ENCODE results near the gene EYA2. TPM values are rescaled to one million over a fixed set of nuclear protein-coding genes. Genes with fewer than 3 reads are reported as not detected.
A peak's percentile ranks its signal among the peaks of the same experiment; 100 is the strongest.
"Not testable (repeated sequence)": the region's sequence is repeated elsewhere in the genome, so short reads cannot be mapped to it uniquely, and the experiment has no call there.

Gene EYA2
- total RNA-seq, 2 experiments from 2014 or later = not detected

DNA sequence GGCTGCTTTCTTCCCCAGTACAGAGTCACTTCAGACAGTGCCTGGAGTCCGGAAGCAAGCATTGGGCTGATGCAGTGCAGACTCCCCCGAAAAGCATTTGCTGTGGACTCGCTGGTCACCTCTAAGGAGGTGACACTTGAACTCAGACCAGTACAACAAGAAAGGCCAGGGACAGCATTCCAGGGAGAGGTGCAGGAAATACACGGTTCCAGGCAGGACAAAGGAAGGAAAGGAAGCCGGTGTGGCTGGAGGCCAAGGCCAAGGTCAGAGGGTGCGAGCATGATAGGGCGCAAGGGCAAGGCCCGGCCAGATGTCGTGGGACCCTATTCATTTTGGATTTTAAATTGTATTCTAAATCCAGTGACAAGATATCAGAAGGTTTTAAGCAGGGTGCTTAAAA is 300.9 kb downstream of the EYA2 start:
- Mint-ChIP-seq H3K4me1 (peaks cover 8% of the 10 kb centered on the region), H3K27me3 (peaks cover 7% of the 10 kb centered on the region), H3K27ac (no peak overlapping the region), H3K36me3 (no peaks in the 10 kb centered on the region), H3K9me3 (no peaks in the 10 kb centered on the region), H3K4me3 (no peak overlapping the region)
- no peak for DNase-seq

DNA sequence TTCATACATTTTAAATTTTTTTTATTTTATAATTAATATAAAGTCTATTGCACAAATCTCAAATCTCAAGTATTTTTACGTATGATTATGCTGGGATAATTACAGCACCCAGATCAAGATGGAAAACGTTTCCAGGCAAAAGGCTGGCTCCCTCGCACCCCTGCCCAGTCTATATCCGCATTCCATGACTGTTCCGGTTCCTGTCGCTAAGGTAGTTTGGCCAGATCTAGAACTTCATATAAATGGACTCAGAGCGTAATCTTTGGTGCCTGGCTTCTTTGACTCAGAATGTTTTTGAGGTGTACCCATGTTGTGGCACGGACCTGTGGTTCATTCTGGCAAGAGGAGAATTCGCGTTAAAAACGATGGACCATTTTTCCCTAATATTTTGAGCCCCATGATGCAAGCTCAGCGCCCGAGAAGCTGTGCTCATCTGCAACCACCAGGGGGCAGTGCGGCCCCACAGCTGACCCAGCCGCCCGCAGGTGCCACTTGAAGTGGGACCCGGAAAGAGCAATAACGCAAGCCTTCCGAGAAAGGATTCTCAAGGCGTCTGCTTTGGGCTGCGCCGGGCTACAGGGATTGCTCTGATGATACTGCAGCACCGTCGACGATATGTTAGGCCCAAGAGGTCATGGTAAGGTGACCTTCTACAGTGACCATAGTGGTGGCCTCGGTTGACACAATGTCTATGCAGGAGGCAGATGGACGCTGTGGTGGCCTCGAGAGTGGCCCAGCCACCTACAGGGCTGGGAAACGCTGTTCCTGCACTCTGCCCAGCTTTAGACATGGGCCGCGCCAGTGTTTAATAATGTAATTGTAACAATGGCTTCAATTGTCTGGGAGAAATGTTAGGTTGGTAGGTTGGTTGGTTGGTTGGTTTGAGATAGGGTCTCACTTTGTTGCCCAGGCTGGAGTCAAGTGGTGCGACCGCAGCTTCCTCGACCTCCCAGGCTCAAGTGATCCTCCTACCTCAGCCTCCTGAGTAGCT is 301.7 kb downstream of the EYA2 start:
- DNase-seq = peak; percentile 80
- H3K4me3 Mint-ChIP-seq = no peak overlapping the region
- H3K36me3 Mint-ChIP-seq = no peaks in the 10 kb centered on the region
- H3K9me3 Mint-ChIP-seq = no peaks in the 10 kb centered on the region
- H3K27ac Mint-ChIP-seq = no peak overlapping the region
- peaks cover 7% of the 10 kb centered on the region for H3K27me3 Mint-ChIP-seq
- peaks cover 8% of the 10 kb centered on the region for H3K4me1 Mint-ChIP-seq

DNA sequence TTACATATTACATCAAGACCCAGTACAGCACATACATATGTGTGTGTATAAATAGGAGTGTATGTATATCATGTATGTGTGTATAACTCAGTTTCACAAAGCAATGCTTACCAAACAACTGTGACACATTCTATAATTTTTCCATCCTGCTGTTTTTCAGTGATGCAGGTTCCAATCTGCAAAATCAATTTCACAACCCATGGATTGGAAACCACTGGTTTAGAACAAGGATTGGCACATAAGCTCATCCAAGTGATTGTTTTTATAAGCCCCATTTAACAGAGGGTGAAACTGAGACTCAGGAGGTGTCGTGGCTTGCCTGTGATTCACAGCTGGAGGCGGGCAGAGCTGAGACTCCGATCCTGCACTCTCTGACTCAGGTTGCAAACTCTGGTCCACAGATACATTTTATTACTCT is 303.6 kb downstream of the EYA2 start:
- Mint-ChIP-seq H3K27ac (no peak overlapping the region), H3K9me3 (no peaks in the 10 kb centered on the region), H3K36me3 (no peaks in the 10 kb centered on the region), H3K4me3 (no peak overlapping the region), H3K27me3 (peaks cover 3% of the 10 kb centered on the region), H3K4me1 (peaks cover 8% of the 10 kb centered on the region)
- peak; percentile 19 for DNase-seq

DNA sequence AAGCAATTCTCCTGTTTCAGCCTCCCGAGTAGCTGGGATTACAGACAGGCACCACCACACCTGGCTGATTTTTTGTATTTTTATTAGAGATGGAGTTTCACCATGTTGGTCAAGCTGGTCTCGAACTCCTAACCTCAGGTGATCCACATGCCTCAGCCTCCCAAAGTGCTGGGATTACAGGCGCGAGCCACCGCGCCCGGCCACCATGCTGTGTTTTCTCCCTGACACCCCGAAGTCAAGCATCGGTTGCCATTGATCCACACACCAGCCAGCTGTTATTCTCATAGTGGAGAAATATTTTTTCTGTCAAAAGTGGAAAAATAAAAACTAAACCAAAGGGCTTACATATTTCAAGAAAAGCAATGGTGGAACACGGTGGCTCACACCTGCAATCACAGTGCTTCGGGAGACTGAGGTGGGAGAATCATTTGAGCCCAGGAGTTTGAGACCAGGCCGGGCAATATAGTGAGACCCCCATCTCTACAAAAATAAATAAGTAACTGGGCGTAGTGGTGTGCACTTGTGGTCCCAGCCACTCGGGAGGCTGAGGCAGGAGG is 304.4 kb downstream of the EYA2 start:
- Mint-ChIP-seq H3K36me3 (no peaks in the 10 kb centered on the region), H3K9me3 (no peaks in the 10 kb centered on the region), H3K4me3 (no peak overlapping the region), H3K27me3 (peaks cover 3% of the 10 kb centered on the region), H3K4me1 (peaks cover 8% of the 10 kb centered on the region), H3K27ac (no peak overlapping the region)
- DNase-seq = no peak

DNA sequence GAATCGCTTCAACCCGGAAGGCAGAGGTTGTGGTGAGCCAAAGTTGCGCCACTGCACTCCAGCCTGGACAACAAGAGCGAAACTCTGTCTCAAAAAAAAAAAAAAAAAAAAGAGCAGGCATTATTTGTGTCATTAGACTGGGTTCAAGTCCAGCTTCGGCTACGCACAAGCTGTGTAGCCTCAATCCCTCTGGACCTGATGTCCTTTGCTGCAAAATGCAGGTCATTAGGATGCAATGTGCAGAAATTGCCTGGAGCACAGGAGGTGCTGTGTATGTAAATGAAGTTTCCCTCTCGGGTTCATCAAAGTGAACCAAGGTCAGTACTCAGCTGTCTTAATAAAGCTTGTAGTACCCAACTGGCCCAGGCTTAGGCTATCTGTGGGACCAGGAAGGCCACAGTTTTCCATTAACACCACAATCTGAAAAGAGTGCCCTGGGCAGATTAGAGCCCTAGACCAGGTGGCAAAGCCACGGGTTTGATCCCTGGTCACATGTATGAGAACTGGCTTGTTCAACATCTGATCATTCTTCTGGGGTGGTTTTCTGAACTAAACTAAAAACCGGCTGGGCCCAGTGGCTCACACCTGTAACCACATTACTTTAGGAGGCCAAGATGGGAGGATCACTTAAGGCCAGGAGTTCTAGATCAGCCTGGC is 306.6 kb downstream of the EYA2 start:
- H3K27ac Mint-ChIP-seq = no peak overlapping the region
- no peaks in the 10 kb centered on the region for H3K36me3 Mint-ChIP-seq
- H3K4me1 Mint-ChIP-seq = peaks cover 13% of the 10 kb centered on the region
- no peaks in the 10 kb centered on the region for H3K27me3 Mint-ChIP-seq
- H3K4me3 Mint-ChIP-seq = no peak overlapping the region
- no peak for DNase-seq
- H3K9me3 Mint-ChIP-seq = no peaks in the 10 kb centered on the region

DNA sequence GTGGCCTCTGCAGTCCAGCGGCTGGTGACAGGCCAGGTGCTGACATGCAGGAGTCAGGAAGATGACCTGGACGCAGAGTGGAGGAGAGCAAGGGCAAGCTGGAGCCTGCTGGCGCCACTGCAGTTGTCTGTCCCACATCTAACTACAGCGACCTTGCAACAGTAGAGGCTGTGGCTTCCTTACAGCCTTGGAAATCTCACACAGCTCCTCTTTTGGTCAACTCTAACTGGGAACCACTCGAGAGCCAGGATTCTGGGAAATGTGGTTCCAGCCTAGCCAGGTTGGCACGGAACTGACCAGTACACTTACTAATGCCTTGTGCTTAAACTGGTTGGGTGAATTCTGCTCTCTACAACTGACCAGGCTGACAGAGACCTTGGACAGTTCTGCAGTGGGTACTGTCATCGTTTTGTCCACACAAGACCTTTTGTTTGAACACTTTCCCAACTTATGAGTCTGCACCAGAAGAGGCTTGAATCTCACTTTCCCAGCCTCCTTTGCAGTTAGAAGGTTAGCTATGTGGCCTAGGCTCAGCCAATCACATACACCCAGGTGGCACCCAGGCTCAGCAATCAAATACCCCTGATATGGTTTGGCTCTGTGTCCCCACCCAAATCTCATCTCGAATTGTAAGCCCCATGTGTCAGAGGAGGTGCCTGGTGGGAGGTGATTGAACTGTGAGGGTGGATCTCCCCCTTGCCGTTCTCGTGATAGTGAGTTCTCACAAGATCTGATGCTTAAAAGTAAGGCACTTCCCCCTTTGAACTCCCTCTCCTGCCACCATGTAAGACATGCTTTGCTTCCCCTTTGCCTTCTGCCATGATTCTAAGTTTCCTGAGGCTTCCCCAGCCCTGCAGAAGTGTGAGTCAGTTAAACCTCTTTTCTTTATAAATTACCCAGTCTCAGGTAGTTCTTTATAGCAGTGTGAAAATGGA is 308.4 kb downstream of the EYA2 start:
- Mint-ChIP-seq H3K4me1 (peaks cover 11% of the 10 kb centered on the region), H3K27me3 (no peaks in the 10 kb centered on the region), H3K9me3 (no peaks in the 10 kb centered on the region), H3K27ac (no peak overlapping the region), H3K4me3 (no peak overlapping the region), H3K36me3 (peaks cover 3% of the 10 kb centered on the region)
- DNase-seq = no peak

DNA sequence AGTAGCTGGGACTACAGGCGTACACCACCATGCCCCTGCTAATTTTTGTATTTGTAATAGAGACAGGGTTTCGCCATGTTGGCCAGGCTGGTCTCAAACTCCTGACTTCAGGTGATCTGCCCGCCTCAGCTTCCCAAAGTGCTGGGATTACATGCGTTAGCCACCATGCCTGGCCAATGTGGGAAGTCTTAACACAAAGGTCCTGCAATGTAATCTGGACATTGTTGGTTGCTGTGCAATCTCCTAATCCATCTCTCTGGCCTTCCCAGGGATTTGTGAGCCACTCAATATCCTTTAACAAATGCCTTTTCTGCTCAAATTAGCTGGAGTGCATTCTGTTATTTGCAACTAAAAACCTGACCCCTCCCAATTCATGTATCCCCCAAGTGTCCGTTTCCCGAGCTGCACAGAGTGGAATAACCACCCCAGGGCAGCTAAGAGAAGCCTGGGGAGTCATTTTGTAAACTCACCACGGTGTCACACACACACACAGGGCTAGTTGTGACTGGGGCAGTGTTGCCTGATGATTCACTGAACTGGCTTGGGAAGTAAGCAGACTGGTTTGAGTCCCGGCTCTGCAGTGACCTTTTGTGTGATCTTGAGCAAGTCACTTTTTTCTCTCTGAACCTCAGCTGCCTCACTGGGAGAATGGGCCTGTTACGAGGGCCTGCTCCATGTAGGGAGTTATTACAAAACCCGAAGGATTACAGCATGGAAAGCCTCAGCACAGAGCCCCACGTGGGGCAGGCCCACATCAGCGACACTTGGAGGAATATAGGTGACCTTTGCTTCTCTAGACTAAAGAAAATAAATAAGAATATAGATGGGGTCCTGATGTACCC is 309.6 kb downstream of the EYA2 start:
- H3K27me3 Mint-ChIP-seq = no peaks in the 10 kb centered on the region
- H3K36me3 Mint-ChIP-seq = peaks cover 3% of the 10 kb centered on the region
- peaks cover 6% of the 10 kb centered on the region for H3K4me1 Mint-ChIP-seq
- H3K27ac Mint-ChIP-seq = no peak overlapping the region
- H3K9me3 Mint-ChIP-seq = no peaks in the 10 kb centered on the region
- no peak for DNase-seq
- no peak overlapping the region for H3K4me3 Mint-ChIP-seq

DNA sequence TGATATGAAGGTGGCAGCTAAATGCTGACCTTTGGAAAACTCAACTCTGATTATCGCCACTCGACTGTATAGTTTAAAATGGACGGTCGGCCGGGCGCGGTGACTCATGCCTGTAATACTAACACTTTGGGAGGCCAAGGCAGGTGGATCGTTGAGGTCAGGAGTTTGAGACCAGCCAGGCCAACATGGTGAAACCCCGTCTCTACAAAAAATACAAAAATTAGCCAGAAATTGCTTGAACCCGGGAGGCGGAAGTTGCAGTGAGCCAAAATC is 310.1 kb downstream of the EYA2 start:
- not testable (repeated sequence) for DNase-seq, H3K27ac Mint-ChIP-seq, H3K36me3 Mint-ChIP-seq, H3K4me1 Mint-ChIP-seq, H3K9me3 Mint-ChIP-seq, H3K27me3 Mint-ChIP-seq, H3K4me3 Mint-ChIP-seq

DNA sequence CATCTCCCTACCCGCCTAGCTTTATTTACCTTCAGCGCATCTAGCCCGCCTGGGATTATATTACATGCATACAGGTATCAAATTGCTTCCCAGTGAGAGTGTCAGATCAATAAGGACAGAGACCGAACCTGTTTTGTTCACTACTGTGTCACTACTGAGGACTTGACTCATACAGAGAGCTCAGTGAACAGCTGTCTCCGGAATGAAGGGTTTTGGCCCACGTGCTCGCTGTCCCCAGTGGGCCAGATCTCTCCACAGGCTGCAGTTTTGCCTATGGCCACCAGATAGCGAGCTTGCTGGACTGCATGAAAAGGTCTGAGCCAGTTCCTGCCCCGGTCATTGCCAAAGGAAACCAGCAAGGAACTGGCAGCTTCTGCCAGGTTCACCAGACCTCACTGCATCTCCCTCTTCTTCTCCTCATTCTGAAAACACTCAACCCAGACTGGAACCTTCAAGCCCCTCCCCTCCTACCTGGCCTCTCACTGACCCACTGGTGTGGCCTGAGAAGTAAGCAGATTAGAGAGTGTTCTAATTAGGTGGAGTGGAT is 311.0 kb downstream of the EYA2 start:
- DNase-seq = peak; percentile 56
- no peak overlapping the region for H3K27ac Mint-ChIP-seq
- H3K27me3 Mint-ChIP-seq = no peaks in the 10 kb centered on the region
- peaks cover 6% of the 10 kb centered on the region for H3K4me1 Mint-ChIP-seq
- H3K4me3 Mint-ChIP-seq = no peak overlapping the region
- H3K36me3 Mint-ChIP-seq = peaks cover 5% of the 10 kb centered on the region
- no peaks in the 10 kb centered on the region for H3K9me3 Mint-ChIP-seq

DNA sequence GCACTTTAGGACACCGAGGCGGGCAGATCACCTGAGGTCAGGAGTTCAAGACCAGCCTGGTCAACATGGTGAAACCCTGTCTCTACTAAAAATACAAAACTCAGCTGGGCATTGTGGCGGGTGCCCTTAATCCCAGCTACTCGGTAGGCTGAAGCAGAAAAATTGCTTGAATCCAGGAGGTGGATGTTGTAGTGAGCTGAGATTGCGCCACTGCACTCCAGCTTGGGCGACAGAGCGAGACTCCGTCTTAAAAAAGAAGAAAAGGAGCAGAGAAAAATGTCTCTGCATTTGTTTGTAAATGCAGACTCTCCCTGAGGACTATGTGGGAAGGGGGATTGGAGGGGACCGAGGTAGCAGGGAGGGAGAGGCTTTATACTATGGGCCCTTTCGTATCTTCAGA is 311.9 kb downstream of the EYA2 start:
- not testable (repeated sequence) for H3K4me1 Mint-ChIP-seq, H3K27ac Mint-ChIP-seq, H3K4me3 Mint-ChIP-seq, H3K27me3 Mint-ChIP-seq, H3K9me3 Mint-ChIP-seq, DNase-seq, H3K36me3 Mint-ChIP-seq

DNA sequence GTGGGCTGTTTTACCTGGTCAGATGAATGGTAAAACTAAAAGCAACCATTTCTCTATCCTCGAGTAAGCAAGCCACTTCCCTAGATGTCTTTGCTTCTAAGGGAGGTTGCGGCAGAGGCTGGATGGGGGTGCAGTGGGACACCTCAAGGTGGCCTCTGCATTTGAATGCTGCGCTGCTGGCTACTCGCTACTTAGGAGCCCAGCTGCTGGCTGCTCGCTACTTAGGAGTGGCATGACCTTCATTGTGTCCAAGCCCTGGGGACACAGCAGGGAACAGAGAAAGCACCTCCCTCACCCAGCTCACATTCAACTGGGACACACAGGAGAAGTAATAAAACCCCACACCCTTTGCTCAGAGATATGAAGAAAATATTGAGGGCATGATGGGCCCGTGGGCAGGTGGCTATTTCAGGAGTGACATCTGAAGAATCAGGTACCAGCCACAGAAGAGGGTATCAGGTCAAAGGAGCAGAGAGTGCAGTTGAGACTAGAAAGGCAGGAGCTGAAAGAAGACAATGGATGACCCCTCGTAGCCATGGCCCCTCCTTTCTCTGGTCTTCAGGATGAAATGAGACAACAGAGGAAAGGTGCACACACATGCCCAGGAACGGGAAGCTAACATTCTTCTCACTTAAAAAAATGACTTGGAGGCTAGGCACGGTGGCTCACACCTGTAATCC is 312.5 kb downstream of the EYA2 start:
- no peak for DNase-seq
- Mint-ChIP-seq H3K4me3 (no peak overlapping the region), H3K36me3 (peaks cover 5% of the 10 kb centered on the region), H3K4me1 (peaks cover 6% of the 10 kb centered on the region), H3K9me3 (no peaks in the 10 kb centered on the region), H3K27me3 (no peaks in the 10 kb centered on the region), H3K27ac (no peak overlapping the region)

DNA sequence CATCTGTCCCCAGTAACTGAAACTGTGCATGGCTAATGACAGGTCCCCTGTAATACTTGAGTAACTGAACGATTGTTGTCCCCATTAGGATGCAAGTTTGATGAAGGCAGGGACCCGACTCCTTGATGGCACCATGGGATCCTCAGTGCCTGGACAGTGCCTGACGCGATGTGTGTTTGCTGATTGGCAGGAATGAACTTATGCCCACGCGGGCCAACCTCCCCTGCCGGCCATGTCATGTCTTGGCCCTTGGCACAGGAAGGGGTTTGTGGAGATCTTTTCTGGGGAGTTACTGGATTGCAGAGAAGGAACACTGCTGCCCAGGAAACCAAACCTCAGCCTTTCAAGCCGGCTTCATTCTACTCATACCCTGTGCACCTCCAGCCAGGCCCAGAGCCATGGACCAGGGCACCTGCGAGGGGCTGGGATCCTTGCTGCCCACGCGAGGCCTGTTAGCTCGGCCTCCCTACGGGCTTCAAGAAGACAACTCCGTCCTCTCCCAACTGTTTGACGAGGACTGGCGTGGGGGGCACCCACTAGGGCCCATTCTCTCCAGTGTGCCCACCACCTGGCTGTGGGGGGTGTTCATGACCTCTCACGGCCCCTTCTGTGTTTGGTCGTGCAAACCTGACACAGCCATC is 314.0 kb downstream of the EYA2 start:
- no peak overlapping the region for H3K27ac Mint-ChIP-seq
- no peaks in the 10 kb centered on the region for H3K9me3 Mint-ChIP-seq
- no peaks in the 10 kb centered on the region for H3K27me3 Mint-ChIP-seq
- H3K36me3 Mint-ChIP-seq = peaks cover 5% of the 10 kb centered on the region
- H3K4me1 Mint-ChIP-seq = peaks cover 6% of the 10 kb centered on the region
- DNase-seq = no peak
- no peak overlapping the region for H3K4me3 Mint-ChIP-seq

DNA sequence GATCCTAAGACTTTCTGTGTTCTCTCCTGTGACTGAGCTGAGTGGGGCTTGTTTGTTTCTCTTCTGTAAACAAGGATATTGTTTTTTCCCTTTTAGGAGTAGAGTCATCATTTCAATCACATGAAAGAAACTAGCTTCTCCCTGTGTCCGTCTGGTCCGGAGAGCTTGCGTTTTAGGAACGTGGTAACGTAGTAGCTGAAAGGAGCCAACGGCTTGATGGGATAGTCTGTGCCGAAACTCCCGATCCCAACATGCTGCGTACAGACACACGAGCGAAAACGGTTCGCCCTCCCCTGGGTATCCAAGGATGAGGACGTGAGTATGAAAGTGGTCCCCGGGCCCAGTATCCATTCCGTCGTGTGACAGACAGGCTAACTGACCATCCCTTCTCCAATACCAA is 315.3 kb downstream of the EYA2 start:
- H3K27me3 Mint-ChIP-seq = no peaks in the 10 kb centered on the region
- H3K36me3 Mint-ChIP-seq = peaks cover 6% of the 10 kb centered on the region
- no peak overlapping the region for H3K27ac Mint-ChIP-seq
- DNase-seq = no peak
- no peak overlapping the region for H3K4me3 Mint-ChIP-seq
- H3K4me1 Mint-ChIP-seq = peaks cover 6% of the 10 kb centered on the region
- no peaks in the 10 kb centered on the region for H3K9me3 Mint-ChIP-seq
